Endothelial cell of umbilical vein (primary cell): ENCODE measurements around the gene NDUFAB1. TPM values are rescaled to one million over a fixed set of nuclear protein-coding genes. Genes with fewer than 3 reads are reported as not detected.

Experiments used
- BruUV-seq: library from RNA; stranded (reverse); fragments of 400-500 nt; replicated peaks from 2 replicates; lab custom pipeline; 2021; lab: Mats Ljungman, UMichigan
- CTCF ChIA-PET: fragments of 300-600, 350-600 bp; sonication (Branson Sonifier 250); formaldehyde crosslinking; loops from one replicate; lab custom pipeline; 2021; ENCODE audit warnings: antibody characterized with exemption, inconsistent platforms; lab: Charles Lee
- POLR2A ChIA-PET: fragments of 300-600, 350-600 bp; sonication (Branson Sonifier 250); formaldehyde crosslinking; loops from one replicate; lab custom pipeline; 2021; ENCODE audit warnings: antibody characterized with exemption, inconsistent platforms; lab: Charles Lee
- DNase-seq: peaks from one replicate; pipeline ENCODE4 v3.0.0-alpha.2; 2011; ENCODE audit warnings: low read depth, low spot score
- FAIRE-seq: peaks from 2 replicates; lab custom pipeline; 2011; peaks lifted over from hg19 to GRCh38; lab: Jason Lieb, UNC
- H2AFZ ChIP-seq: 2 replicates; pipeline ENCODE4 v1.6.0; 2012; ENCODE audit warnings: low read depth, low read length, control low read depth, inconsistent platforms
- H3K27ac ChIP-seq: 2 replicates; pipeline ENCODE4 v1.5.1; 2011; ENCODE audit warnings: low read depth, mild to moderate bottlenecking, control low read depth, low read length, moderate library complexity; ENCODE audit not compliant: insufficient read depth
- H3K27me3 ChIP-seq, 2 experiments: 2 replicates each; pipeline versions ENCODE4 v1.6.0 to v1.6.1; 2011; ENCODE audit warnings: low read length in 2 of 2, mixed read lengths in 1 of 2; ENCODE audit not compliant: control insufficient read depth in 2 of 2, insufficient read depth in 2 of 2
- H3K36me3 ChIP-seq, 2 experiments: 2 replicates in 1 of 2; 3 replicates in 1 of 2; pipeline ENCODE4 v1.5.1; 2011; ENCODE audit warnings: low read length in 2 of 2, mild to moderate bottlenecking in 1 of 2, moderate library complexity in 1 of 2; ENCODE audit not compliant: control insufficient read depth in 2 of 2, insufficient read depth in 2 of 2; ENCODE audit errors: extremely low read depth in 1 of 2
- H3K4me1 ChIP-seq: 3 replicates; pipeline ENCODE4 v1.5.1; 2011; ENCODE audit warnings: mild to moderate bottlenecking, low read length; ENCODE audit not compliant: control insufficient read depth, insufficient read depth; ENCODE audit errors: extremely low read depth
- H3K4me2 ChIP-seq: 2 replicates; pipeline ENCODE4 v1.6.1; 2011; ENCODE audit warnings: low read length, control low read depth, mixed read lengths; ENCODE audit not compliant: insufficient read depth
- H3K4me3 ChIP-seq, 3 experiments: fragments of 200-600 bp in 1 of 3; sonication (generic), shearing (Covaris generic) in 1 of 3; replicated peaks in 1 of 3; 2 replicates each; pipeline ENCODE4 v1.5.1; 2011 to 2016; ENCODE audit warnings: control low read depth in 3 of 3, low read length in 3 of 3, mild to moderate bottlenecking in 2 of 3, inconsistent platforms in 1 of 3, low read depth in 1 of 3, moderate library complexity in 1 of 3; ENCODE audit not compliant: insufficient read depth in 1 of 3
- H3K79me2 ChIP-seq: 2 replicates; pipeline ENCODE4 v1.6.0; 2012; ENCODE audit warnings: low read length, inconsistent platforms; ENCODE audit not compliant: control insufficient read depth, insufficient read depth
- H3K9ac ChIP-seq: replicated peaks from 2 replicates; pipeline ENCODE3; 2011; ENCODE audit warnings: low read length, control low read depth; ENCODE audit not compliant: insufficient read depth; ENCODE audit errors: extremely low read depth
- H3K9me1 ChIP-seq: replicated peaks from 3 replicates; pipeline ENCODE4 v1.6.0; 2011; ENCODE audit warnings: mild to moderate bottlenecking, low read length; ENCODE audit not compliant: control insufficient read depth, insufficient read depth; ENCODE audit errors: extremely low read depth
- H3K9me3 ChIP-seq: replicated peaks from 2 replicates; pipeline ENCODE4 v1.5.1; 2012; ENCODE audit warnings: low read length, inconsistent platforms; ENCODE audit not compliant: control insufficient read depth, insufficient read depth
- H4K20me1 ChIP-seq: replicated peaks from 2 replicates; pipeline ENCODE3; 2011; ENCODE audit warnings: mild to moderate bottlenecking, low read length; ENCODE audit not compliant: control insufficient read depth, insufficient read depth; ENCODE audit errors: extremely low read depth
- EZH2 ChIP-seq: IDR thresholded peaks from 2 replicates; pipeline ENCODE4 v1.6.1; 2012; ENCODE audit warnings: borderline replicate concordance, low read depth, mild to moderate bottlenecking, moderate library complexity, low read length, inconsistent platforms; ENCODE audit not compliant: severe bottlenecking
- FOS ChIP-seq: IDR thresholded peaks from 2 replicates; pipeline ENCODE4 v1.6.1; 2011; ENCODE audit warnings: mild to moderate bottlenecking, low read length, moderate library complexity, borderline replicate concordance; ENCODE audit not compliant: insufficient read depth
- GATA2 ChIP-seq: IDR thresholded peaks from 2 replicates; pipeline ENCODE4 v1.7.0; 2011; ENCODE audit warnings: low read depth, mild to moderate bottlenecking, moderate library complexity, mixed read lengths, low read length; ENCODE audit not compliant: insufficient read length, insufficient read depth
- JUN ChIP-seq: IDR thresholded peaks from 2 replicates; pipeline ENCODE4 v1.6.1; 2011; ENCODE audit warnings: borderline replicate concordance, low read depth; ENCODE audit not compliant: insufficient read length, insufficient read depth
- MYC ChIP-seq: IDR thresholded peaks from one replicate; pipeline ENCODE4 v1.6.1; 2011; ENCODE audit warnings: mild to moderate bottlenecking, low read depth, low read length
- POLR2A ChIP-seq: IDR thresholded peaks from 2 replicates; pipeline ENCODE4 v1.6.1; 2012; ENCODE audit warnings: low read depth, mild to moderate bottlenecking, control low read depth, low read length
- POLR2AphosphoS5 ChIP-seq: IDR thresholded peaks from 2 replicates; pipeline ENCODE4 v1.6.1; 2012; ENCODE audit warnings: low read depth, mild to moderate bottlenecking, control low read depth, low read length, moderate library complexity; ENCODE audit not compliant: insufficient read depth
- dilution Hi-C: fragments of 300-500 bp; cut with MboI; formaldehyde crosslinking; loops from one replicate; pipeline ENCODE4 v1.15.0; 2019; ENCODE audit warnings: low sequenced_read_pairs; ENCODE audit not compliant: extremely low pct_ligation_motif_present
- intact Hi-C: fragments of 100-400 bp; cut with micrococcal nuclease; formaldehyde crosslinking; loops from one replicate; pipeline ENCODE4 v1.10.0; 2022
- polyA plus RNA-seq, 4 experiments: library from polyadenylated mRNA; depleted of rRNA in 3 of 4; stranded (reverse) in 3 of 4; unstranded in 1 of 4; fragments of >200 nt; gene quantifications; 2 replicates each; pipeline versions ENCODE4 v1.2.1 to v1.2.3, GENCODE V29; 2011 to 2012; ENCODE audit warnings: missing spikeins in 1 of 4
- total RNA-seq: library from RNA; stranded (reverse); gene quantifications from 2 replicates; pipeline ENCODE4 v1.2.3, GENCODE V29; 2021
- TF ChIP-seq, protein P1 (sequence below), 2 donors: IDR thresholded peaks; 1 replicate in 1 of 2; 2 replicates in 1 of 2; pipeline ENCODE4 v1.5.1; 2011; ENCODE audit warnings: low read length in 2 of 2, mild to moderate bottlenecking in 2 of 2, moderate library complexity in 2 of 2, control low read depth in 1 of 2, inconsistent platforms in 1 of 2, low read depth in 1 of 2; ENCODE audit not compliant: insufficient read depth in 1 of 2; ENCODE audit errors: extremely low read depth in 1 of 2
- TF ChIP-seq, protein P2 (sequence below): IDR thresholded peaks from 2 replicates; pipeline ENCODE4 v1.6.1; 2011; ENCODE audit not compliant: insufficient read depth, insufficient read length

NDUFAB1 gene
- total and polyA plus RNA-seq, 2 donors (not counting 3 experiments of a cell fraction or from before 2014, with no cell fraction given): 112 to 228 TPM

DNA sequence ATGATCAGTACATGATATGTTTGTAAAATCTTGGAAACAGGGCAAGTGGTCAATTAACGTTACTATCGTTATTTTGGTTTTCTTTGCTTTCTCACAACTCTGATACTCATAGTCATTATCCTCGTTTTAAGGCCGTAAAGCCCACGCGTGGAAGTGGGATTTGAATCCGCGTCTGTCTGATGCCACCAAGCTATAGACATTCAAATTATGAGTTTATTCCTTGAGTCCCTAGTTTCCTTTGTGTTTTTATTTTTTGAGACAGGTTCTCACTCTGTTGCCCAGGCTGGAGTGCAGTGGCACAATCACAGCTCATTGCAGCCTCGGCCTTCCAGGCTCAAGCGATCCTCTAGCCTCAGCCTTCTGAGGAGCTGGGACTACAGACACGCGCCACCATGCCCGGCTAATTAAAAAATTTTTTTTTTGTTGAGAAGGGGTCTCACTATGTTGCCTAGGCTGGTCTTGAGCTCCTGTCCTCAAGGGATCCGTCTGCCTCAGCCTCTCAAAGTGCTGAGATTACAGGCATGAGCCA lies 46.2 kb upstream of the NDUFAB1 start:
- intact Hi-C loops: no loop called here
- POLR2A ChIA-PET: interaction anchor here (0.7 kb wide), 1 partner anchor 44 kb away, joined by 4 read pairs; no protein-coding TSS in a partner anchor

More for the DNA sequence above, 46.2 kb upstream of the NDUFAB1 start:
- no TSS peak for BruUV-seq
- H3K4me1 ChIP-seq: peaks cover 15% of the 10 kb centered on the region
- H3K27me3 ChIP-seq: no peaks in the 10 kb centered on the region
- dilution Hi-C loops: no loop called here
- peak; percentile 31 for FAIRE-seq
- peaks cover 50% of the 10 kb centered on the region for H3K79me2 ChIP-seq
- H3K4me3 ChIP-seq: peak overlapping the region; percentile 68 to 99 (median 99)
- no peak for TF ChIP-seq EZH2
- no peak for TF ChIP-seq POLR2A
- TF ChIP-seq FOS: no peak
- no peak for TF ChIP-seq GATA2
- no peak for TF ChIP-seq JUN
- no peak for TF ChIP-seq POLR2AphosphoS5
- no peak for TF ChIP-seq MYC
- TF ChIP-seq, protein P1, sequence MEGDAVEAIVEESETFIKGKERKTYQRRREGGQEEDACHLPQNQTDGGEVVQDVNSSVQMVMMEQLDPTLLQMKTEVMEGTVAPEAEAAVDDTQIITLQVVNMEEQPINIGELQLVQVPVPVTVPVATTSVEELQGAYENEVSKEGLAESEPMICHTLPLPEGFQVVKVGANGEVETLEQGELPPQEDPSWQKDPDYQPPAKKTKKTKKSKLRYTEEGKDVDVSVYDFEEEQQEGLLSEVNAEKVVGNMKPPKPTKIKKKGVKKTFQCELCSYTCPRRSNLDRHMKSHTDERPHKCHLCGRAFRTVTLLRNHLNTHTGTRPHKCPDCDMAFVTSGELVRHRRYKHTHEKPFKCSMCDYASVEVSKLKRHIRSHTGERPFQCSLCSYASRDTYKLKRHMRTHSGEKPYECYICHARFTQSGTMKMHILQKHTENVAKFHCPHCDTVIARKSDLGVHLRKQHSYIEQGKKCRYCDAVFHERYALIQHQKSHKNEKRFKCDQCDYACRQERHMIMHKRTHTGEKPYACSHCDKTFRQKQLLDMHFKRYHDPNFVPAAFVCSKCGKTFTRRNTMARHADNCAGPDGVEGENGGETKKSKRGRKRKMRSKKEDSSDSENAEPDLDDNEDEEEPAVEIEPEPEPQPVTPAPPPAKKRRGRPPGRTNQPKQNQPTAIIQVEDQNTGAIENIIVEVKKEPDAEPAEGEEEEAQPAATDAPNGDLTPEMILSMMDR (IDR thresholded peaks at IDR 0.05; ENCODE audit: extremely low read depth in 1 of 2, insufficient read depth in 1 of 2, low read depth in 1 of 2, low read length in 2 of 2): no peak
- TF ChIP-seq, protein P2, sequence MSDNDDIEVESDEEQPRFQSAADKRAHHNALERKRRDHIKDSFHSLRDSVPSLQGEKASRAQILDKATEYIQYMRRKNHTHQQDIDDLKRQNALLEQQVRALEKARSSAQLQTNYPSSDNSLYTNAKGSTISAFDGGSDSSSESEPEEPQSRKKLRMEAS: no peak
- peak overlapping the region; percentile 46 for H3K4me2 ChIP-seq
- H2AFZ ChIP-seq: no peak overlapping the region
- H3K36me3 ChIP-seq: peaks cover 2 to 15% of the 10 kb centered on the region in 2 experiments
- CTCF ChIA-PET: interaction anchor here (0.9 to 2.1 kb wide), 4 partner anchors 13 to 85 kb away, joined by 3 to 6 read pairs (median 4); partner anchors contain the start of genes EARS2 and UBFD1
- H3K9ac ChIP-seq: peak overlapping the region; percentile 97
- no peaks in the 10 kb centered on the region for H3K9me1 ChIP-seq
- no peaks in the 10 kb centered on the region for H4K20me1 ChIP-seq
- DNase-seq: peak; percentile 3
- no peaks in the 10 kb centered on the region for H3K9me3 ChIP-seq
- H3K27ac ChIP-seq: peak overlapping the region; percentile 96
